HG03439 (cell line): Measurements from ENCODE around the gene ZNF445.
A peak's percentile ranks its signal among the peaks of the same experiment; 100 is the strongest.
"Not testable (repeated sequence)": the region's sequence is repeated elsewhere in the genome, so short reads cannot be mapped to it uniquely, and the experiment has no call there.

Source experiments
- ATAC-seq: cut with Tn5 transposase; IDR thresholded peaks from one replicate; pipeline ENCODE4 v1.9.1; 2021; ENCODE audit warnings: mild to moderate bottlenecking, moderate library complexity; ENCODE audit not compliant: unreplicated experiment

Gene ZNF445

GRCh38 chr3:44477312-44478030 lies at the start of gene ZNF445:
ZNF445 (minus strand) TSS chr3:44477670; CDS start chr3:44455549, 22,121 bp downstream.
- ATAC-seq = peak; percentile 90

GRCh38 chr3:44525060-44525459 lies 47.6 kb upstream of the ZNF445 start:
- ATAC-seq = no peak

- no peak for ATAC-seq
These were observed 45.0 kb upstream of the ZNF445 start for GRCh38 chr3:44522494-44522933.

GRCh38 chr3:44521721-44522120 lies 44.3 kb upstream of the ZNF445 start:
- ATAC-seq = no peak

- no peak for ATAC-seq
These were observed 41.3 kb upstream of the ZNF445 start for GRCh38 chr3:44518782-44519156.

GRCh38 chr3:44516230-44516629 lies 38.8 kb upstream of the ZNF445 start:
- ATAC-seq = no peak

GRCh38 chr3:44513513-44513912 lies 36.0 kb upstream of the ZNF445 start:
- ATAC-seq = no peak

- no peak for ATAC-seq
These were observed 33.7 kb upstream of the ZNF445 start for GRCh38 chr3:44511238-44511566.

GRCh38 chr3:44510000-44510368 lies 32.5 kb upstream of the ZNF445 start:
- peak; percentile 47 for ATAC-seq

GRCh38 chr3:44509393-44509921 lies 32.0 kb upstream of the ZNF445 start:
- no peak for ATAC-seq

GRCh38 chr3:44506961-44507360 lies 29.5 kb upstream of the ZNF445 start:
- no peak for ATAC-seq

GRCh38 chr3:44506556-44506955 lies 29.1 kb upstream of the ZNF445 start:
- no peak for ATAC-seq

GRCh38 chr3:44504566-44504965 lies 27.1 kb upstream of the ZNF445 start:
- no peak for ATAC-seq

- not testable (repeated sequence) for ATAC-seq
These were observed 25.7 kb upstream of the ZNF445 start for GRCh38 chr3:44503178-44503577.

- ATAC-seq = no peak
These were observed 24.5 kb upstream of the ZNF445 start for GRCh38 chr3:44501971-44502370.

GRCh38 chr3:44499899-44500168 lies 22.4 kb upstream of the ZNF445 start:
- not testable (repeated sequence) for ATAC-seq

- ATAC-seq = no peak
These were observed 21.9 kb upstream of the ZNF445 start for GRCh38 chr3:44499149-44499898.

GRCh38 chr3:44495636-44496415 lies 18.4 kb upstream of the ZNF445 start:
- ATAC-seq = no peak

GRCh38 chr3:44492496-44492895 lies 15.0 kb upstream of the ZNF445 start:
- ATAC-seq = no peak

GRCh38 chr3:44482721-44483120 lies 5.3 kb upstream of the ZNF445 start:
- ATAC-seq = no peak

- ATAC-seq = no peak
These were observed 1.2 kb upstream of the ZNF445 start for GRCh38 chr3:44478606-44479094.

- no peak for ATAC-seq
These were observed 592 bp upstream of the ZNF445 start for GRCh38 chr3:44478055-44478468.
